ENCODE results near the gene LCNL1. TPM values are rescaled to one million over a fixed set of nuclear protein-coding genes. Genes with fewer than 3 reads are reported as not detected.
A peak's percentile ranks its signal among the peaks of the same experiment; 100 is the strongest.
"Not testable (repeated sequence)": the region's sequence is repeated elsewhere in the genome, so short reads cannot be mapped to it uniquely, and the experiment has no call there.

The LCNL1 gene
- total and polyA plus RNA-seq, 4 experiments from 2014 or later, result 0.14 to 0.17 TPM; not detected in 2

- intact Hi-C loops (cut with micrococcal nuclease), result no loop called here
- H3K36me3 ChIP-seq (ENCODE audit: insufficient read depth, low read length), result no peaks in the 10 kb centered on the region
- DNase-seq, result no peak
- no peaks in the 10 kb centered on the region for H3K9me3 ChIP-seq (ENCODE audit: control insufficient read depth in 1 of 2, low read length in 2 of 2)
- CTCF ChIA-PET (ENCODE audit: partially characterized antibody), result interaction anchor here (0.6 to 3.9 kb wide), 8 partner anchors 15 to 54 kb away, joined by 3 to 18 read pairs (median 4); partner anchors contain the start of gene ABCA2
- no peaks in the 10 kb centered on the region for H3K27me3 Mint-ChIP-seq
- POLR2A ChIA-PET (ENCODE audit: partially characterized antibody), result interaction anchor here (1.1 to 1.2 kb wide), 2 partner anchors 9 to 128 kb away, joined by 3 read pairs; partner anchors contain the start of gene PAXX
- peaks cover 31% of the 10 kb centered on the region for H3K4me1 ChIP-seq (ENCODE audit: insufficient read depth, low read length)
- H3K27me3 ChIP-seq (ENCODE audit: insufficient read depth, low read length), result no peaks in the 10 kb centered on the region
- H3K9me3 Mint-ChIP-seq, result peaks cover 0 to 2% (median 0%) of the 10 kb centered on the region in 8 donors
- H3K36me3 Mint-ChIP-seq, result no peaks in the 10 kb centered on the region
- H3K27ac Mint-ChIP-seq, result no peak overlapping the region
- H3K4me3 Mint-ChIP-seq, result no peak overlapping the region
- no peak overlapping the region for H3K27ac ChIP-seq (ENCODE audit: low read depth, low read length)
- H3K4me3 ChIP-seq (ENCODE audit: low read length in 2 of 2), result no peak overlapping the region
- H3K4me1 Mint-ChIP-seq, result peaks cover 13 to 38% (median 19%) of the 10 kb centered on the region in 4 donors
Measured at GRCh38 chr9:137001857-137002645, 19.3 kb downstream of the LCNL1 start.

GRCh38 chr9:137002646-137003041 is 19.9 kb downstream of the LCNL1 start:
- Mint-ChIP-seq H3K27ac (no peak overlapping the region), H3K4me3 (no peak overlapping the region), H3K4me1 (peaks cover 11 to 34% (median 15%) of the 10 kb centered on the region in 4 donors), H3K36me3 (no peaks in the 10 kb centered on the region), H3K9me3 (peaks cover 0 to 2% (median 0%) of the 10 kb centered on the region in 8 donors), H3K27me3 (no peaks in the 10 kb centered on the region)
- Histone ChIP-seq H3K4me1 (ENCODE audit: insufficient read depth, low read length) (peaks cover 25% of the 10 kb centered on the region), H3K36me3 (ENCODE audit: insufficient read depth, low read length) (no peaks in the 10 kb centered on the region), H3K4me3 (ENCODE audit: low read length in 2 of 2) (no peak overlapping the region), H3K27me3 (ENCODE audit: insufficient read depth, low read length) (no peaks in the 10 kb centered on the region), H3K27ac (ENCODE audit: low read depth, low read length) (no peak overlapping the region), H3K9me3 (ENCODE audit: control insufficient read depth in 1 of 2, low read length in 2 of 2) (no peaks in the 10 kb centered on the region)
- intact Hi-C loops (cut with micrococcal nuclease), result no loop called here
- CTCF ChIA-PET (ENCODE audit: partially characterized antibody), result interaction anchor here (0.6 to 3.9 kb wide), 5 partner anchors 27 to 69 kb away, joined by 3 to 18 read pairs (median 3); no protein-coding TSS in a partner anchor
- DNase-seq, result no peak
- POLR2A ChIA-PET (ENCODE audit: partially characterized antibody), result interaction anchor here (1.2 kb wide), 1 partner anchor 10 kb away, joined by 3 read pairs; the partner anchor contains the start of gene PAXX

- peaks cover 5 to 21% (median 6%) of the 10 kb centered on the region in 4 donors for H3K4me1 Mint-ChIP-seq
- H3K4me3 ChIP-seq (ENCODE audit: low read length in 2 of 2); H3K27me3 Mint-ChIP-seq; H3K4me3 Mint-ChIP-seq; H3K36me3 ChIP-seq (ENCODE audit: insufficient read depth, low read length); H3K9me3 Mint-ChIP-seq; H3K27ac ChIP-seq (ENCODE audit: low read depth, low read length); H3K27ac Mint-ChIP-seq; H3K9me3 ChIP-seq (ENCODE audit: control insufficient read depth in 1 of 2, low read length in 2 of 2); H3K27me3 ChIP-seq (ENCODE audit: insufficient read depth, low read length); intact Hi-C loops (cut with micrococcal nuclease); DNase-seq; H3K36me3 Mint-ChIP-seq: not testable (repeated sequence)
- H3K4me1 ChIP-seq (ENCODE audit: insufficient read depth, low read length), result peaks cover 12% of the 10 kb centered on the region
- ChIA-PET POLR2A (ENCODE audit: partially characterized antibody) (interaction anchor here (1.3 kb wide), 1 partner anchor 8 kb away, joined by 3 read pairs; the partner anchor contains the start of gene CLIC3), CTCF (ENCODE audit: partially characterized antibody) (interaction anchor here (0.7 to 3.9 kb wide), 3 partner anchors 15 to 31 kb away, joined by 3 to 18 read pairs (median 4); no protein-coding TSS in a partner anchor)
Measured at GRCh38 chr9:137004285-137004684, 21.5 kb downstream of the LCNL1 start.

GRCh38 chr9:137006116-137007003 is 23.6 kb downstream of the LCNL1 start:
- no peaks in the 10 kb centered on the region for H3K4me1 ChIP-seq (ENCODE audit: insufficient read depth, low read length)
- Mint-ChIP-seq H3K4me1 (peaks cover 0 to 5% (median 0%) of the 10 kb centered on the region in 4 donors), H3K27ac (peak overlapping the region in 2 of 7 donors; percentile 42 to 79), H3K4me3 (no peak overlapping the region), H3K27me3 (no peaks in the 10 kb centered on the region), H3K9me3 (peaks cover 0 to 2% (median 0%) of the 10 kb centered on the region in 8 donors), H3K36me3 (peaks cover 0 to under 1% of the 10 kb centered on the region in 2 donors)
- CTCF ChIA-PET (ENCODE audit: partially characterized antibody), result interaction anchor here (1.1 to 1.4 kb wide), 3 partner anchors 15 to 29 kb away, joined by 3 read pairs; no protein-coding TSS in a partner anchor
- intact Hi-C loops (cut with micrococcal nuclease), result no loop called here
- no peak overlapping the region for H3K4me3 ChIP-seq (ENCODE audit: low read length in 2 of 2)
- no peaks in the 10 kb centered on the region for H3K36me3 ChIP-seq (ENCODE audit: insufficient read depth, low read length)
- POLR2A ChIA-PET (ENCODE audit: partially characterized antibody), result interaction anchor here (1.2 to 1.4 kb wide), 3 partner anchors 21 to 28 kb away, joined by 3 to 4 read pairs (median 3); no protein-coding TSS in a partner anchor
- no peak for DNase-seq
- no peak overlapping the region for H3K27ac ChIP-seq (ENCODE audit: low read depth, low read length)
- H3K27me3 ChIP-seq (ENCODE audit: insufficient read depth, low read length), result no peaks in the 10 kb centered on the region
- no peaks in the 10 kb centered on the region for H3K9me3 ChIP-seq (ENCODE audit: control insufficient read depth in 1 of 2, low read length in 2 of 2)

- H3K27me3 ChIP-seq (ENCODE audit: insufficient read depth, low read length), result no peaks in the 10 kb centered on the region
- CTCF ChIA-PET (ENCODE audit: partially characterized antibody), result interaction anchor here (1.1 to 1.4 kb wide), 2 partner anchors 14 to 28 kb away, joined by 3 read pairs; no protein-coding TSS in a partner anchor
- Mint-ChIP-seq H3K4me1 (peaks cover 0 to 5% (median 0%) of the 10 kb centered on the region in 4 donors), H3K9me3 (peaks cover 0 to 2% (median 0%) of the 10 kb centered on the region in 8 donors), H3K27ac (no peak overlapping the region), H3K27me3 (no peaks in the 10 kb centered on the region), H3K4me3 (no peak overlapping the region), H3K36me3 (peaks cover 0 to 3% of the 10 kb centered on the region in 2 donors)
- no peaks in the 10 kb centered on the region for H3K36me3 ChIP-seq (ENCODE audit: insufficient read depth, low read length)
- no peak for DNase-seq
- no peak overlapping the region for H3K4me3 ChIP-seq (ENCODE audit: low read length in 2 of 2)
- intact Hi-C loops (cut with micrococcal nuclease), result no loop called here
- H3K9me3 ChIP-seq (ENCODE audit: control insufficient read depth in 1 of 2, low read length in 2 of 2), result no peaks in the 10 kb centered on the region
- no peak overlapping the region for H3K27ac ChIP-seq (ENCODE audit: low read depth, low read length)
- no peaks in the 10 kb centered on the region for H3K4me1 ChIP-seq (ENCODE audit: insufficient read depth, low read length)
- POLR2A ChIA-PET (ENCODE audit: partially characterized antibody), result interaction anchor here (1.4 to 1.5 kb wide), 2 partner anchors 20 to 28 kb away, joined by 3 to 4 read pairs; no protein-coding TSS in a partner anchor
Measured at GRCh38 chr9:137007108-137007815, 24.5 kb downstream of the LCNL1 start.

- H3K4me3 Mint-ChIP-seq, result no peak overlapping the region
- no peaks in the 10 kb centered on the region for H3K27me3 ChIP-seq (ENCODE audit: insufficient read depth, low read length)
- intact Hi-C loops (cut with micrococcal nuclease), result no loop called here
Measured at GRCh38 chr9:137007816-137008270, 25.1 kb downstream of the LCNL1 start.

More at GRCh38 chr9:137007816-137008270, 25.1 kb downstream of the LCNL1 start:
- H3K9me3 Mint-ChIP-seq, result peaks cover 0 to 2% (median 0%) of the 10 kb centered on the region in 8 donors
- POLR2A ChIA-PET (ENCODE audit: partially characterized antibody), result interaction anchor here (1.4 to 1.5 kb wide), 2 partner anchors 19 to 27 kb away, joined by 3 to 4 read pairs; no protein-coding TSS in a partner anchor
- no peaks in the 10 kb centered on the region for H3K4me1 ChIP-seq (ENCODE audit: insufficient read depth, low read length)
- no peak overlapping the region for H3K27ac Mint-ChIP-seq
- H3K27me3 Mint-ChIP-seq, result no peaks in the 10 kb centered on the region
- no peak overlapping the region for H3K4me3 ChIP-seq (ENCODE audit: low read length in 2 of 2)
- H3K4me1 Mint-ChIP-seq, result peaks cover 0 to 5% (median 0%) of the 10 kb centered on the region in 4 donors
- no peak for DNase-seq
- peaks cover 0 to 5% of the 10 kb centered on the region in 2 donors for H3K36me3 Mint-ChIP-seq
- no peaks in the 10 kb centered on the region for H3K36me3 ChIP-seq (ENCODE audit: insufficient read depth, low read length)
- H3K27ac ChIP-seq (ENCODE audit: low read depth, low read length), result no peak overlapping the region
- H3K9me3 ChIP-seq (ENCODE audit: control insufficient read depth in 1 of 2, low read length in 2 of 2), result no peaks in the 10 kb centered on the region
- CTCF ChIA-PET (ENCODE audit: partially characterized antibody), result interaction anchor here (1.1 to 1.4 kb wide), 2 partner anchors 13 to 28 kb away, joined by 3 read pairs; no protein-coding TSS in a partner anchor

All from CD4-positive, alpha-beta memory T cell (primary cell).